GM18870 (cell line): Measurements from ENCODE around the gene PTPDC1.

Source experiments
- ATAC-seq: cut with Tn5 transposase; IDR thresholded peaks from one replicate; pipeline ENCODE4 v1.9.1; 2021; ENCODE audit warnings: moderate library complexity; ENCODE audit not compliant: unreplicated experiment

Gene PTPDC1

GRCh38 chr9:94140418-94140780, 56.1 kb downstream of the PTPDC1 start:
- ATAC-seq, result no peak

- ATAC-seq, result no peak
Observed at GRCh38 chr9:94140791-94141790, 56.8 kb downstream of the PTPDC1 start.

- no peak for ATAC-seq
Observed at GRCh38 chr9:94142353-94142752, 58.1 kb downstream of the PTPDC1 start.

- no peak for ATAC-seq
Observed at GRCh38 chr9:94144394-94144793, 60.1 kb downstream of the PTPDC1 start.

- ATAC-seq, result no peak
Observed at GRCh38 chr9:94145640-94146039, 61.4 kb downstream of the PTPDC1 start.

GRCh38 chr9:94147776-94148175, 63.5 kb downstream of the PTPDC1 start:
- no peak for ATAC-seq

GRCh38 chr9:94148419-94148818, 64.2 kb downstream of the PTPDC1 start:
- ATAC-seq, result no peak

- no peak for ATAC-seq
Observed at GRCh38 chr9:94149696-94150095, 65.4 kb downstream of the PTPDC1 start.

GRCh38 chr9:94150279-94150828, 66.1 kb downstream of the PTPDC1 start:
- no peak for ATAC-seq

- ATAC-seq, result no peak
Observed at GRCh38 chr9:94150890-94151650, 66.8 kb downstream of the PTPDC1 start.

GRCh38 chr9:94153905-94154304, 69.6 kb downstream of the PTPDC1 start:
- no peak for ATAC-seq

GRCh38 chr9:94156348-94157049, 72.2 kb downstream of the PTPDC1 start:
- ATAC-seq, result no peak

GRCh38 chr9:94157050-94157801, 73.0 kb downstream of the PTPDC1 start:
- no peak for ATAC-seq
